C1 segment of cervical spinal cord (tissue), 14 donors: Measurements from ENCODE around the gene ARFRP1.
A peak's percentile ranks its signal among the peaks of the same experiment; 100 is the strongest.
"Not testable (repeated sequence)": the region's sequence is repeated elsewhere in the genome, so short reads cannot be mapped to it uniquely, and the experiment has no call there.

ENCODE experiments used
- DNase-seq, 14 donors: peaks; one replicate each; lab custom pipeline; 2025; lab: John Stamatoyannopoulos, UW

The ARFRP1 gene

GRCh38 chr20:63678071-63678470, 29.7 kb downstream of the ARFRP1 start:
- DNase-seq, result no peak

DNA sequence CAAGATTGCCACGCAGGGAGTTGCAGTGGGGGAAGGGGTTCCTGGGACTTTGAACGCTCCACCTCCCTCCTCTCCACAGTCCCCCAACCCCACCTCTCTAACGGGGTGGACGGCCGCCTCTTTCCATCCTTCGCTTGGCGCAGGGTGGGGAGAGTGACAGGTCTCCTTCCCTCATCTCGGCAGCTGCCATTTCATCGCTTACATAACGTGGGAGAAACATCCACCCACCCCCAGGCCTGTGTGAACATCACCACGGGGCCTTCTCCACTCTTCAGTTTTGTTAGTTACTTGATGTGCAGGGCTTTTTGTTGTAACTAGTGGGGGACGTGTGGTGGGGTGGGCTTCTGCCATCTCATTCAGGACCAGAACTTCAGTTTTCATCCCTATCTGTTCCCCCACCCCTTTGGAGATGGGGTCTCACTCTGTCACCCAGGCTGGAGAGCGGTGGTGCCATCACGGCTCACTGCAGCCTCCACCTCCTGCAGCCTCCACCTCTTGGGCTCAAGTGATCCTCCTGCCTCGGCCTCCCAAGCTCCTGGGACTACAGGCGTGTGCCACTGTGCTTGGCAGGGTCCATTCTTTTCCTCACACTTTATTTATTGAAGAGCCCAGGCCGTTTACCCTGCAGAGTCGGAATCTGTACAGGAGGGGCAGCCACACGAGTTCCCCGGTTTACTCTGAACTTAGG, 32.0 kb downstream of the ARFRP1 start:
- no peak for DNase-seq

GRCh38 chr20:63673951-63674350, 33.8 kb downstream of the ARFRP1 start:
- no peak for DNase-seq

DNA sequence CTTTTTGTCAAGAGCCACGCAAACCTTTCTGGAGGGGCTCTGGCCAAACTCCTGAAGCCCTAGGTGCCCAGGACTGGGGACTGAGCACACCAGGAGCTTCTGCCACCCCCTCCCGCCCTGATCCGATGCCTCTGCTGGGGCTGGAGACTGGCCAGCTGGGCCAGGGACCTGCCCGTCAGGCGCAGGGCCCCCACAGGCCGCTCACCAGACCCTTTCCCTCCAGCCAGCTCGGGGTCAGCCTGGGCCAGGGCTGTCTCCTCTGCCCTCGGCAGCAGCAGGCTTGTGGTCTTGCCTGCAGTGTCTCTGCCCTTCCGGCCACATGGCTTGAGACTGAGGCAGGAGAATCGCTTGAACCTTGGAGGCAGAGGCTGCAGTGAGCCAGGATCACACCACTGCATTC, 35.1 kb downstream of the ARFRP1 start:
- DNase-seq, result no peak

DNA sequence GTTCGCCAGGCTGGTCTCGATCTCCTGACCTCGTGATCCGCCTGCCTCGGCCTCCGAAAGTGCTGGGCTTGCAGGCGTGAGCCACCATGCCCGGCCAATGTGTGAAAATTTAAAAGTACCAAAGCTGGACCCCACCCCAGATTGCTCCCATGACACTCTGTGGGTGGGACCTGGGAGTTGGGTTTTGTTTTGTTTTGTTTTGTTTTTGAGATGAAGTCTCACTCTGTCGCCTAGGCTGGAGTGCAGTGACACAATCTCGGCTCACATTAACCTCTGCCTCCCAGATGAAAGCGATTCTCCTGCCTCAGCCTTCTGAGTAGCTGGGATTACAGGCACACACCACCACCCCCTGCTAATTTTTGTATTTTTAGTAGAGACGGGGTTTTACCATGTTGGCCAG, 36.1 kb downstream of the ARFRP1 start:
- DNase-seq, result not testable (repeated sequence)

DNA sequence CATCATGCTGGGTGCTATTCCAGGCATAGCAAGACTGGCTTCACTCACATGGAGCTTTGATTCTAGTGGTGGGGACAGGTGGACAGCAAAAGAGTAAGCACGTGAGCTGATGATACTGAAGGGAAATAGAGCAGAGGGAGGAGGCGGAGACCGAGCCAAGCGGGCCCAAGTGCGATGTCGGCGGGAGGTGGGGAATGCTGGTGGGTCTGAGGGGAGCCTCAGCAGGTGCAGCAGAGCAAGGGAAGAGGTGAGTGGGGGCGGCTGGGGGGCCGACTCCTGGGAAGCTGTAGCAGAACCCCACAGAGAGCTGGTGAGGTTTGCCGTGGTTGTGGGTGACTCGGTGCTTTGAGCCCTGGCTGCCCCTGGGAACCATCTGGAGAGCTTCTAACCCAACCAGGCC, 39.4 kb downstream of the ARFRP1 start:
- no peak for DNase-seq

DNA sequence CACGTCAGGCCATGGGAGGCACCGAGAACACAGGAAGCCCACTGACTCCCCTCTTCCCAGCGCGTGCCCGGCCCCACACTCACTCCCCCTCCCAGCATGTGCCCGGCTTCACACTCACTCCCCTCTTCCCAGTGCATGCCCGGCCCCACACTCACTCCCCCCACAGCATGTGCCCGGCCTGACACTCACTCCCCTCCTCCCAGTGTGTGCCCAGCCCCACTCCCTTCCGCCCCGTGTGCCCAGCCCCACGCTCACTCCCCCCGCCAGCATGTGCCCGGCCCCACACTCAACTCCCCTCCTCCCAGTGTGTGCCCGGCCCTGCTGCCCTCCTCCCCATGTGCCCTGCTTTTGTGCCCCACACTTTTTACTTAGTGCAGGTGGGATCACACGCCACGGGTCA, 39.9 kb downstream of the ARFRP1 start:
- no peak for DNase-seq

DNA sequence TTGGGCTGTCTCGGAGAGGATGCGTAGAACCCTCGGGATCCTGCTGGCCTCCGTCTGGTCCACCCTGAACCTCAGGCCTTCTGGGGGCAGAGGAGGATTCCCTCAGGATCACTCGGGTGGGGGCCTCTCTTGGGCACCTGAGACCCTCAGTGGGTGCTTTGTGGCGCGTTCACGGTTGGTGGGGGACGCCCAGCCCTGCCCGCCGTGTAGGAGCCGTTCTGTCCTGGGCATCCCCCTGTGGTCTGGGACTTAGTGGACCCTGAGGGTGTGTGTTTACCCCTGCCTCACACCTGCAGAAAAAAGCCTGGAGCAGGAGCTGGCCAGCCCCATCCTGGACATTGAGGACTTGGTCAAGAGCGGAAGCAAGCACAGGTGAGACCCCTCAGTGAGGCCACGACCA, 42.1 kb downstream of the ARFRP1 start:
- DNase-seq, result no peak

DNA sequence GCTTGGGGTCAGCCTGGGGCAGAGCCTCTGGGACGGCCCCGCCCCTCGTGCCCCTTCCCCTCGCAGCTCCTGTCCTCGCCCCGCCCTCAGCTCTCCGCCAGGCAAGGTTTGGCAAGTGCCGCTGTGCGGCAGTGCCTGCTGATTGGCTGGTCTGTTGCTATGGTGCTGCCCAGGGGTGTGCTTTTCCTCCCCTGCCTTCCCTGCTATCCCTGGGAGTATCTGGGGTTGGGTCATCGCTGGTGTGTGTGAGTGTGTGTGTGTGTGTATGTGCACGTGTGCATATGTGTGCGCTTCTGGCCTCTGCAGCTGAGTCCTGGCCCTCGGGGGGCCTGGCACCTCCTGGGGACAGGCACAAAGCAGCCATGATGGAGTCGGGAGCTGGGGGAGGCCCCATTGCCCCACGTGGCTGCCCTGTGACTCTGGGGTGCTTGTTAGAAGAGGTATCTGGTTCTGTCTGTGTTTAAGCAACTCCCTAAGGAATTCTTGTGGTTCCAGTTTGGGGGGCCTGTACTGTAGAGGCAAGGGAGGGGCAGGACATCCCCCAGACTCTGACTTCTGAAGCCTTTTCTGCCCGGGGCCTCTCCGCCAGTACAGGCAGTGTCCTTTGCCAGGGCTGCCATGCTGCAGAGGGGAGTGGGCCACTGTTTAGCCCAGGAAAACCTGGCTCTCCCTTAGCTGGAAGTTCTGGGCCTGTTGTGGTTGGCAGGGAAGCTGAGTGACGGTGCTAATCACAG, 42.7 kb downstream of the ARFRP1 start:
- peak in 3 of 14 donors; percentile 25 to 84 (median 27) for DNase-seq

DNA sequence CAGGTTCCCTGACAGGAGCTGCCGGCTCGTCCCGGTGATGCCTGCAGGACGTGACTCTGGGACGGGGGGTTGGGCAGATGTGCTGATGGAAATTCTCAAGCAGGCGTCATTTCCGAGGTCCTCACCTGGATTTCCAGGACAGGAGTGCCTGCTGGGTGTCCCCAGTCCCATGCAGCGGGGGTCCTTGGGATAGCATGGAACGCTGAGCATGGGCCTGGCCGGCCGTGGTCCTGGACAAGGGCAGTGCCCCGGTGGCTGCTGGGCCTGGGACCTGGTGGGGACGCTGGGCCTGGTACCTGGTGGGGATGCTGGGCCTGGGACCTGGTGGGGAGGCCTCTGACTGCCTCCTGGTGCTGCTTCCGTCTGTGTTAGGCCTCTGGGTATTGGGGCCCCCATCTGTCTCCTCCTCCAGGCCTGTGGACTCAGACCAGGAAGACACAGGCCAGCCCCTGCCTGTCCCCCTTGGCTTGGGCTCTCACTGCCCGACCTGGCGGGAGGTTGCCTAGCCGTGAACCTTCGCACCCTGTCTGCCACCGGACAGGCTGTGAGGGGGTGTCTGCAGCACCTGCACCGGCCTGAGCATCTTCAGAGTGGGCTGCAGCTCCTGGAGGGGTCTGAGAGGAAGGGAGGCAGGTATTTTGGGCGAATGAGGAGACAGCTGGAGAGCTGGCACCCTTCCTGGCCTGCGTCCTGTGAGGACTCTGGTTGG, 43.5 kb downstream of the ARFRP1 start:
- no peak for DNase-seq

DNA sequence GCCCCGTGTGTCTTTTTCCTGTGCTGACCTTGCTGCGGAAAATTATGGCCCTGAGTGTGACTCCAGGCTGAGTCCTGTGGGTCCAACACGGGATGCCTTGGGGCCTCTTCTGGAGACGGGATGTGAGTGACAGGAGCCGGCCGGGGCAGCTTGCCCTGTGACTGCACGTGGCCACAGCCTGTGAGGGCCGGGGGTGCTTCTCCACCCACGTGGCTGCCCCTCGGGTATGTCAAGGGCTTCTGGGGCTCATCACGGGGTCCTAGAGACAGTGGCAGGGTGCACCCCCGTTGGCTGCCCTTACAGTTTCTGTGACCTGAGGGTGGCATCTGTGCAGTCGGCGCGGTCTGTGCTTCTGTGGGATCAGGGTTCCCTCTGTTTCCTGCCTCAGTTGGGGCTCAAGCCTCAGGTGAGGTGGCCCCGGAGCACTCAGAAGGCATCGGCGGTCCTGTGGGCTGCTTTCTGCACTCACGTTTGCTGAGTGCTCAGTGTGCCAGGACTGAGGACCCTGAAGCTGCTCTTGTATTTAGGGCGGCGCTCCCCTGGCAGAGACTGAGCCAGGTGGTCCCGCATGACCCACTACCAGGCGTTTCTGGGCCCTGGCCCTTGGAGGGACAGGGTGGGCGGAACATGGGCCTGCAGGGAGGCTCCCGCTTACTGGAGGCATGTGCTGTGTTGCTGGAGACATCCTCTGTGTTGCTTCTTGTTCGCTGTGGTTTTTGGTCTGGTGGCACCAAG, 44.3 kb downstream of the ARFRP1 start:
- no peak for DNase-seq

DNA sequence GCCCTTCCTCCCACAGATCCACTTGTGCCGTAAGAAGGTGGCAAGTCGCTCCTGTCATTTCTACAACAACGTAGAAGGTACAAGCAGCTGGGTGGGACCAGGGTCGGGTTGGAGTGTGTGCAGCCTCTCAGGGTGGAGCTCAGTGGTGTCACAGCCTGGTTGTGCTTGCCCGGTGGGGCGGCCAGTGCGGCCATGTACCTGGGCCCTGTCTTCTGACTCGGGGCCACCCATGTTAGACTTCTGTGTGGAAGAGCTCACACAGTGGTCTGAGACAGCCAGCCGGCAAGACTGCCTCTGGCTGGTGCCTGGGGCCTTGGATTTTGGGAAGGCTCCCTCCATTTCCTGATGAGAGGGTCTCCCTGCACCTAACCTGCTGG, 45.0 kb downstream of the ARFRP1 start:
- no peak for DNase-seq

GRCh38 chr20:63661959-63662812, 45.6 kb downstream of the ARFRP1 start:
- DNase-seq, result no peak

GRCh38 chr20:63661108-63661507, 46.7 kb downstream of the ARFRP1 start:
- DNase-seq, result no peak

DNA sequence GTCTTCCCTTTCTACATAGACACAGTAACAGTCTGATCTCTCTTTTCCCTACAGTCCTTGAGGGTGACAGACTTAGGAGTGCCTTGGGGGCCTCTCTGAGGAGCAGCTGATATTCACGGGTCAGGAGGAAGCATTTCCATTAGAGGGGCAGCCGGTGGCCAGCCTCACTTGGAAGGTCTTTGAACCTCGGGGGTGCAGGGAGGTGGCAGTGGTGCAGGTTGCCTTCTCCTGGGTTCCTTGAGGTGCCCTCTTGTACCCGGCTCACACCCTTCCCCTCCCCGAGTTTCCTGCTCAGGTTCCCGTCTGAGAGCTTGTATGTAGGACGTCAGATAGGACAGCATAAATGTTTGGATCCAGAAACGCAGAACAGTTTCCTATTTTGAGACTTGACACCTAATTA, 47.2 kb downstream of the ARFRP1 start:
- DNase-seq, result no peak

GRCh38 chr20:63660174-63660573, 47.6 kb downstream of the ARFRP1 start:
- DNase-seq, result not testable (repeated sequence)

- no peak for DNase-seq
These were observed 48.4 kb downstream of the ARFRP1 start for GRCh38 chr20:63659370-63659769.

DNA sequence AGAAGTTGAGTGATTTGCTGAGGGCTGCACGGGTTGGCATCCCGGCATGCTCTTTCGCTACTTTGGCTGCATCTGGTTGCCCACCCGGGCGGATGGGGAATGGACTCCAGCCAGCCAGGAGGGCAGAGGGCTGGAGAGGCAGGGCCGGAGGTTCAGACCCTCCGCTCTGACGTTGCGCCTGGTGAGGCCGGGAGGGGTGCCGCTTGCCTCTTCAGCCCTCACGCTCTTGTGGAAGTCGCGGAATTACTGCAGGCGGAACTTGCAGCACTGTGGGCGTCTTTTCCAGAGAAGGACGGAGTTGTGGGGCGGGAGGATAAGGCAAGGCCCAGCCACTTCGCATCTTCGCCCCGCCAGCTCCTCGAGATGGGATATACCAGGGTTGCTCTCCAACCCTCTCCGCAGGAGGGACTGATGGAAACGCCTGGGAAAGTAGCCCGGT, 49.0 kb downstream of the ARFRP1 start:
- peak in 1 of 14 donors; percentile 63 for DNase-seq

DNA sequence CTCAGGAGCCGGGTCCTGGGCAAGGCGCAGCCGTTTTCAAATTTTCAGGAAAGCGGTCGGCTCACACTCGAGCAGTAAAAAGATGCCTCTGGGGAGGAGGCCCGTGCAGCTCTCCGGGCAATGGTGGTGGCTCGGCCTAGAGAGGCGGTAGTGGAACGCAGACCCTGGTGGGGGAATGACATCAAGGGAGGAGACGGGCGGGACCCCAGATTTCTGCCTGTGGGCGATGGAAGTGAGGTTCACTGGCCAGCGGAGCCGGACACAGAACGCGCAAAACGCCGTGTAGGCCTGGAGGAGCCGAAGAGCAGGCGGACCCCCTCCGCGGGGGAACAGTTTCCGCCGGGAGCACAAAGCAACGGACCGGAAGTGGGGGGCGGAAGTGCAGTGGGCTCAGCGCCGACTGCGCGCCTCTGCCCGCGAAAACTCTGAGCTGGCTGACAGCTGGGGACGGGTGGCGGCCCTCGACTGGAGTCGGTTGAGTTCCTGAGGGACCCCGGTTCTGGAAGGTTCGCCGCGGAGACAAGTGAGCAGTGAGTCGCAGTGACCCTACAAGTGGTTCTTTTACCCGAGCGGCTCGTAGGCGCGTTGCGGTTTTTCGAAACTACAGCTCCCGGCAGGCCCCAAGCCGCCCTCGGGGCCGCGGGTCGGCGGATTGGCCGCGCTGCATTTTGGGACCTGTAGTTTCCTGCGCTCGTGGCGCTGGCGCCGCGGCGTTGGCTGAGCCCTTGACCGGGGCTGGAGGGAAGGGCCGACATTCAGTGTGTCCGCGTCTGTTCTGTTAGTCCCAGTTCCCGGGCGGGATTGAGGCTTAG, 49.6 kb downstream of the ARFRP1 start, which contains the start of gene RTEL1:
Gene RTEL1, plus strand, starts transcription at position 376 of the 812 bp plus-strand sequence. CDS start 1,091 bp downstream, outside the sequence.
- DNase-seq, result peak in 13 of 14 donors; percentile 84 to 99 (median 96)
